Measurements from ENCODE around the gene POFUT1. TPM values are rescaled to one million over a fixed set of nuclear protein-coding genes. Genes with fewer than 3 reads are reported as not detected.
"Not testable (repeated sequence)": the region's sequence is repeated elsewhere in the genome, so short reads cannot be mapped to it uniquely, and the experiment has no call there.

Gene POFUT1
- total and polyA plus RNA-seq, 8 donors: 2.3 to 33.8 (median 11.2) TPM

GRCh38 chr20:32164984-32165735 lies 42.5 kb upstream of the POFUT1 start:
- Histone ChIP-seq H3K27ac (no peak overlapping the region), H3K4me1 (no peaks in the 10 kb centered on the region), H3K9me3 (no peaks in the 10 kb centered on the region), H3K36me3 (peaks cover 29 to 77% (median 75%) of the 10 kb centered on the region in 4 donors), H3K4me3 (no peak overlapping the region), H3K27me3 (no peaks in the 10 kb centered on the region)
- intact Hi-C loops (cut with DNase I; ENCODE audit: low total_unique reads): no loop called here
- TF ChIP-seq EP300 (IDR thresholded peaks at IDR 0.05) (no peak), POLR2AphosphoS5 (IDR thresholded peaks at IDR 0.05) (no peak), POLR2A (IDR thresholded peaks at IDR 0.05) (no peak), CTCF (IDR thresholded peaks at IDR 0.05) (no peak)
- WGBS, 5 donors: 87 to 92% (median 87%) methylated on average over 20 to 21 of the region's 21 CpGs
- DNase-seq: no peak

GRCh38 chr20:32165836-32166545 lies 41.7 kb upstream of the POFUT1 start:
- H3K4me3 ChIP-seq: no peak overlapping the region
- H3K36me3 ChIP-seq: peaks cover 28 to 70% (median 68%) of the 10 kb centered on the region in 4 donors
- no peaks in the 10 kb centered on the region for H3K4me1 ChIP-seq
- TF ChIP-seq EP300 (IDR thresholded peaks at IDR 0.05) (no peak), CTCF (IDR thresholded peaks at IDR 0.05) (no peak), POLR2A (IDR thresholded peaks at IDR 0.05) (no peak)
- intact Hi-C loops (cut with DNase I; ENCODE audit: low total_unique reads): no loop called here
- H3K27ac ChIP-seq: no peak overlapping the region
- DNase-seq: no peak
- H3K27me3 ChIP-seq: no peaks in the 10 kb centered on the region
- no peaks in the 10 kb centered on the region for H3K9me3 ChIP-seq
- WGBS, 5 donors: 83 to 93% (median 89%) methylated on average over 7 to 8 of the region's 8 CpGs

GRCh38 chr20:32167552-32167951 lies 40.1 kb upstream of the POFUT1 start:
- WGBS, 5 donors: 92 to 97% (median 92%) methylated on average over 4 of the region's 4 CpGs
- H3K36me3 ChIP-seq: peaks cover 20 to 55% (median 53%) of the 10 kb centered on the region in 4 donors
- DNase-seq: no peak
- H3K4me1 ChIP-seq: no peaks in the 10 kb centered on the region
- TF ChIP-seq POLR2A (IDR thresholded peaks at IDR 0.05) (no peak), CTCF (IDR thresholded peaks at IDR 0.05) (no peak), POLR2AphosphoS5 (IDR thresholded peaks at IDR 0.05) (no peak), EP300 (IDR thresholded peaks at IDR 0.05) (no peak)
- intact Hi-C loops (cut with DNase I; ENCODE audit: low total_unique reads): no loop called here
- no peak overlapping the region for H3K4me3 ChIP-seq
- no peak overlapping the region for H3K27ac ChIP-seq
- H3K9me3 ChIP-seq: no peaks in the 10 kb centered on the region
- no peaks in the 10 kb centered on the region for H3K27me3 ChIP-seq

GRCh38 chr20:32168184-32168910 lies 39.3 kb upstream of the POFUT1 start:
- intact Hi-C loops (cut with DNase I; ENCODE audit: low total_unique reads): no loop called here
- TF ChIP-seq POLR2AphosphoS5 (IDR thresholded peaks at IDR 0.05) (no peak), EP300 (IDR thresholded peaks at IDR 0.05) (no peak), CTCF (IDR thresholded peaks at IDR 0.05) (no peak), POLR2A (IDR thresholded peaks at IDR 0.05) (no peak)
- WGBS, 5 donors: 49 to 72% (median 58%) methylated on average over 2 of the region's 2 CpGs
- no peak overlapping the region for H3K27ac ChIP-seq
- H3K36me3 ChIP-seq: peaks cover 17 to 47% (median 45%) of the 10 kb centered on the region in 4 donors
- H3K4me3 ChIP-seq: no peak overlapping the region
- H3K4me1 ChIP-seq: no peaks in the 10 kb centered on the region
- DNase-seq: no peak
- no peaks in the 10 kb centered on the region for H3K9me3 ChIP-seq
- no peaks in the 10 kb centered on the region for H3K27me3 ChIP-seq

- H3K9me3 ChIP-seq; H3K36me3 ChIP-seq; DNase-seq; H3K4me3 ChIP-seq; intact Hi-C loops (cut with DNase I; ENCODE audit: low total_unique reads); H3K4me1 ChIP-seq; H3K27ac ChIP-seq; H3K27me3 ChIP-seq: not testable (repeated sequence)
- 90 to 96% (median 94%) methylated on average over 7 of the region's 7 CpGs for WGBS, 5 donors
Measured at GRCh38 chr20:32177696-32178095, 30.0 kb upstream of the POFUT1 start.

Measured in stomach (tissue), 9 donors.